Measurements from ENCODE around the gene TRMT2A.
A peak's percentile ranks its signal among the peaks of the same experiment; 100 is the strongest.

TRMT2A gene

DNA sequence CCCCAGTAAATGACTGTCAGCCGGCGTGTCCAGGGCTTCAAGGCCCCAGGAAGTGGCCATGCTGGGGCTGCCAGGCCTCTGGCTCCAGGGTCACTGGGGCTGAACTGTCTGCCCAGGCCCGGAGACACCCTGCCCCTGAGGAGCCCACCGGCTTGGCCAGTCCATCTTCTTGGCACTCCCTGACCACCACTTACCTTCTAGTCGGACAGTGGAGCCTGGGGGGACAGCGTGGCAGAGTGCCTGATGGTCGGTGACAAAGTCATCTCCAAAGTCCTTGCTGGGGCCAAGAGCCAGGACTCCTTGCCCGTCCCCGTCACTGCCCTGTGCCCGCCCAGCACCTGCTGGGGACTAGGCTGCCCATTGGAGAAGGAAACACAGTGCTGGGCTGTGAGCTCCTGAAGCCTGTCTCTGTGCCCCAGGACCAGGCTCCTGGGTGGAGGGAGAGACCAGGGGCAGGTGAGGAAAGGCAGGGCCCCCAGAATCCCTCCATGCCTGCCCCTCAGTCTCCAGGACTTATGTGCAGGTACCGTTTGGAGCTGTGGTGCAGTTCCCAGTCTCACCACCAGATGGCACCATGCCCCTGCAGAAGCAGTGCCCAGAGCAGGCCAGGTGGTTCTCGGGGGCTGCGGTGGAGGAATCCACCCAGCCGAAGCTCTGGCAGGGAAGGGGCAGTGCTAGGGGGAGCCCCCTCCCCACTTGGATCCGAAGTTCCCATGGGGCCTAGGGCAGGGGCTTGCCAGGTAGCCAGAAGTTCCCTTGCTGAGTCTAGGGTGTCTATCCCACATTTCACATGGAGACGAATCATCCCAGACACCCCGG, 39.8 kb upstream of the TRMT2A start:
- Histone ChIP-seq H2AFZ (ENCODE audit: low read depth, low read length, severe bottlenecking) (no peak overlapping the region), H3F3A (ENCODE audit: insufficient read depth) (no peaks in the 10 kb centered on the region), H3K9me2 (replicated peaks; ENCODE audit: insufficient read depth, low read length) (no peaks in the 10 kb centered on the region), H3K4me3 (ENCODE audit: insufficient read depth, low read length, poor library complexity, severe bottlenecking) (no peak overlapping the region), H3K9ac (ENCODE audit: low read length) (no peak overlapping the region), H3K4me2 (ENCODE audit: low read depth, low read length, poor library complexity, severe bottlenecking) (no peak overlapping the region), H3K79me2 (ENCODE audit: insufficient read depth, low read length) (no peaks in the 10 kb centered on the region), H4K20me1 (ENCODE audit: low read depth, low read length) (no peaks in the 10 kb centered on the region), H3K36me3 (ENCODE audit: low read length) (no peaks in the 10 kb centered on the region), H3K9me3 (ENCODE audit: insufficient read depth, low read length) (no peaks in the 10 kb centered on the region), H3K27me3 (ENCODE audit: low read length) (no peaks in the 10 kb centered on the region), H3K27ac (ENCODE audit: low read depth, low read length) (no peak overlapping the region)
- TF ChIP-seq EZH2phosphoT487 (conservative IDR thresholded peaks at IDR 0.05; ENCODE audit: low read length) = no peak
- TF ChIP-seq, protein P1, sequence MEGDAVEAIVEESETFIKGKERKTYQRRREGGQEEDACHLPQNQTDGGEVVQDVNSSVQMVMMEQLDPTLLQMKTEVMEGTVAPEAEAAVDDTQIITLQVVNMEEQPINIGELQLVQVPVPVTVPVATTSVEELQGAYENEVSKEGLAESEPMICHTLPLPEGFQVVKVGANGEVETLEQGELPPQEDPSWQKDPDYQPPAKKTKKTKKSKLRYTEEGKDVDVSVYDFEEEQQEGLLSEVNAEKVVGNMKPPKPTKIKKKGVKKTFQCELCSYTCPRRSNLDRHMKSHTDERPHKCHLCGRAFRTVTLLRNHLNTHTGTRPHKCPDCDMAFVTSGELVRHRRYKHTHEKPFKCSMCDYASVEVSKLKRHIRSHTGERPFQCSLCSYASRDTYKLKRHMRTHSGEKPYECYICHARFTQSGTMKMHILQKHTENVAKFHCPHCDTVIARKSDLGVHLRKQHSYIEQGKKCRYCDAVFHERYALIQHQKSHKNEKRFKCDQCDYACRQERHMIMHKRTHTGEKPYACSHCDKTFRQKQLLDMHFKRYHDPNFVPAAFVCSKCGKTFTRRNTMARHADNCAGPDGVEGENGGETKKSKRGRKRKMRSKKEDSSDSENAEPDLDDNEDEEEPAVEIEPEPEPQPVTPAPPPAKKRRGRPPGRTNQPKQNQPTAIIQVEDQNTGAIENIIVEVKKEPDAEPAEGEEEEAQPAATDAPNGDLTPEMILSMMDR (IDR thresholded peaks at IDR 0.05; ENCODE audit: insufficient read depth, low read length, poor library complexity, severe bottlenecking) = peak; percentile 59

GRCh38 chr22:20156042-20156389, 39.0 kb upstream of the TRMT2A start:
- H3F3A ChIP-seq (ENCODE audit: insufficient read depth) = no peaks in the 10 kb centered on the region
- H3K9me3 ChIP-seq (ENCODE audit: insufficient read depth, low read length) = no peaks in the 10 kb centered on the region
- no peak overlapping the region for H3K4me2 ChIP-seq (ENCODE audit: low read depth, low read length, poor library complexity, severe bottlenecking)
- H3K4me3 ChIP-seq (ENCODE audit: insufficient read depth, low read length, poor library complexity, severe bottlenecking) = no peak overlapping the region
- H4K20me1 ChIP-seq (ENCODE audit: low read depth, low read length) = no peaks in the 10 kb centered on the region
- H3K9ac ChIP-seq (ENCODE audit: low read length) = no peak overlapping the region
- H3K27ac ChIP-seq (ENCODE audit: low read depth, low read length) = no peak overlapping the region
- no peaks in the 10 kb centered on the region for H3K27me3 ChIP-seq (ENCODE audit: low read length)
- H3K79me2 ChIP-seq (ENCODE audit: insufficient read depth, low read length) = no peaks in the 10 kb centered on the region
- H3K9me2 ChIP-seq (replicated peaks; ENCODE audit: insufficient read depth, low read length) = no peaks in the 10 kb centered on the region
- H2AFZ ChIP-seq (ENCODE audit: low read depth, low read length, severe bottlenecking) = no peak overlapping the region
- no peaks in the 10 kb centered on the region for H3K36me3 ChIP-seq (ENCODE audit: low read length)
- TF ChIP-seq, protein P1 (IDR thresholded peaks at IDR 0.05; ENCODE audit: insufficient read depth, low read length, poor library complexity, severe bottlenecking) = no peak
- no peak for TF ChIP-seq EZH2phosphoT487 (conservative IDR thresholded peaks at IDR 0.05; ENCODE audit: low read length)

DNA sequence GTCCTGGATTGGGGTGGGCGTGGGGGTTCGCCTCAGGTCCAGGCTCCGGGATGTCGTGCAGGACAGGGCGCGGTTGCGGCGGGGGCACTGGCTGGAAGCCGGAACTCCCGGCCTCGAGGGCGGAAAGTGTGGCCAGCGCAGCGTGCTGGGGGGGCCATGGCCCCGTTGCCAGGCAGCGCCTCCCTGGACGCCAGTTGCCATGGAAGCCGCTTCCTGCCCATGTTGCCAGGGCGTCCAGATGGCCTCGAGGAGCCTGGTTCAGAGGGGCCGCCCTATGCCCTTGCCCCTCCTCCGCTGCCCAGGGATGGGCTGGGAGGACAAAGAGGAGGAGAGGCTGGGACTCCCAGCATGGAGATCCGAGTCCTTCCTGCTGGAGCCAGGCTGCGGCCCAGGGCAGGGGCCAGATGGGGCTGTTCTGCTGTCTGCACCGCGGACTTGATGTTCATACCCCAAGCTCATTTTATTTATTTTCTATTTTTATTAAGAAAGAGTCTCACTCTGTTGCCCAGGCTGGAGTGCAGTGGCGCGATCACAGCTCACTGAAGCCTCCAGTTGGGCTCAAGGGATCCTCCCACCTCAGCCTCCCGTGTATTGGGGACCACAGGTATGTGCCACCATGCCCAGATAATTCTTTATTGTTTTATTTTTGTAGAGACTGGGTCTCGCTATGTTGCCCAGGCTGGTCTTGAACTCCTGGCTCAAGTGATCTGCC, 38.5 kb upstream of the TRMT2A start:
- no peaks in the 10 kb centered on the region for H3K27me3 ChIP-seq (ENCODE audit: low read length)
- no peaks in the 10 kb centered on the region for H4K20me1 ChIP-seq (ENCODE audit: low read depth, low read length)
- H3K9ac ChIP-seq (ENCODE audit: low read length) = no peak overlapping the region
- H3K4me3 ChIP-seq (ENCODE audit: insufficient read depth, low read length, poor library complexity, severe bottlenecking) = no peak overlapping the region
- no peak overlapping the region for H2AFZ ChIP-seq (ENCODE audit: low read depth, low read length, severe bottlenecking)
- no peaks in the 10 kb centered on the region for H3K9me2 ChIP-seq (replicated peaks; ENCODE audit: insufficient read depth, low read length)
- H3K27ac ChIP-seq (ENCODE audit: low read depth, low read length) = no peak overlapping the region
- H3F3A ChIP-seq (ENCODE audit: insufficient read depth) = no peaks in the 10 kb centered on the region
- H3K36me3 ChIP-seq (ENCODE audit: low read length) = no peaks in the 10 kb centered on the region
- no peaks in the 10 kb centered on the region for H3K9me3 ChIP-seq (ENCODE audit: insufficient read depth, low read length)
- H3K79me2 ChIP-seq (ENCODE audit: insufficient read depth, low read length) = no peaks in the 10 kb centered on the region
- no peak overlapping the region for H3K4me2 ChIP-seq (ENCODE audit: low read depth, low read length, poor library complexity, severe bottlenecking)
- TF ChIP-seq, protein P1 (IDR thresholded peaks at IDR 0.05; ENCODE audit: insufficient read depth, low read length, poor library complexity, severe bottlenecking) = no peak
- TF ChIP-seq EZH2phosphoT487 (conservative IDR thresholded peaks at IDR 0.05; ENCODE audit: low read length) = no peak

All from SU-DHL-6 (cell line).